Adrenal gland (tissue), 12 donors: Measurements from ENCODE around the gene SERP2. TPM values are rescaled to one million over a fixed set of nuclear protein-coding genes. Genes with fewer than 3 reads are reported as not detected.

Source experiments
- DNase-seq, 7 donors: peaks; one replicate each; pipeline ENCODE4 v3.0.0-alpha.2; 2019 to 2020
- H3K27ac ChIP-seq, 5 donors: fragments of 200-600 bp; sonication (generic) in 4 of 5; 1 replicate in 3 of 5; 2 replicates in 2 of 5; pipeline versions ENCODE4 v1.5.1 to v1.8.0; 2016 to 2020; ENCODE audit warnings: mild to moderate bottlenecking in 1 of 5
- H3K27me3 ChIP-seq: fragments of 200-600 bp; 2 replicates; pipeline ENCODE4 v1.8.0; 2021
- H3K36me3 ChIP-seq, 2 donors: fragments of 200-600 bp; replicated peaks in 1 of 2; 1 replicate in 1 of 2; 2 replicates in 1 of 2; pipeline versions ENCODE4 v1.5.1 to v1.8.0; 2018 to 2022
- H3K4me1 ChIP-seq, 2 donors: fragments of 200-600 bp; replicated peaks in 1 of 2; 1 replicate in 1 of 2; 2 replicates in 1 of 2; pipeline versions ENCODE4 v1.5.1 to v1.8.0; 2018 to 2021
- H3K4me3 ChIP-seq, 4 donors: fragments of 200-600 bp; sonication (generic) in 3 of 4; one replicate each; pipeline ENCODE4 v1.5.1; 2016 to 2018
- H3K9me3 ChIP-seq, 3 donors: fragments of 200-600 bp; sonication (generic) in 1 of 3; replicated peaks in 1 of 3; 1 replicate in 2 of 3; 2 replicates in 1 of 3; pipeline versions ENCODE4 v1.5.1 to v1.8.0; 2016 to 2021
- POLR2A ChIP-seq, 2 donors: fragments of 450-650 bp; IDR thresholded peaks; one replicate each; pipeline ENCODE4 v1.6.1; 2017; ENCODE audit warnings: antibody characterized with exemption in 2 of 2, mild to moderate bottlenecking in 2 of 2, moderate library complexity in 1 of 2
- WGBS, 4 donors: extraction: QIAGEN DNeasy Blood & Tissue Kit in 2 of 4; methylation state at CpG; one replicate each; pipeline versions ENCODE4 v1.1.5 to v1.1.7; 2013 to 2017; 5-methylcytosine and 5-hydroxymethylcytosine counted together
- intact Hi-C, 2 donors: fragments of 100-400 bp; cut with DNase I; formaldehyde crosslinking; loops; one replicate each; pipeline versions ENCODE4 v1.14.1 to v1.15.0; 2022 to 2023
- polyA plus RNA-seq, 3 donors: library from polyadenylated mRNA; stranded (reverse); fragments of 200-250 nt in 2 of 3; fragments of 350-450 nt in 1 of 3; fragmentation: Illumina TruSeq in 1 of 3; extraction: RNeasy Lipid Tissue Mini Kit (QIAGEN cat#74804) in 1 of 3; gene quantifications; one replicate each; pipeline ENCODE4 v1.2.3, GENCODE V29; 2013 to 2014
- total RNA-seq, 9 donors: library from RNA; depleted of rRNA in 4 of 9; stranded (reverse); fragments of >200 nt in 4 of 9; fragments of 120-200 nt in 1 of 9; fragmentation: NEBNext Ultra II Directional in 1 of 9; extraction: Animal tissue kit (Norgen Biotek cat#: 25700) in 1 of 9; gene quantifications; one replicate each; pipeline versions ENCODE4 v1.1.0 to v1.2.4, GENCODE V29; 2013 to 2023
- TF ChIP-seq, protein P1 (sequence below), 6 experiments: fragments of 450-650 bp in 4 of 6; fragments of 200-600 bp in 2 of 6; sonication (generic) in 1 of 6; IDR thresholded peaks; 1 replicate in 5 of 6; 2 replicates in 1 of 6; pipeline versions ENCODE4 v1.5.1 to v1.8.0; 2016 to 2021; ENCODE audit warnings: antibody characterized with exemption in 6 of 6, mild to moderate bottlenecking in 2 of 6, moderate library complexity in 1 of 6
- donor health status: healthy with polysubstance abuse.
- donor health status: Bipolar disorder and iron deficiency.
- donor health status: DM: yes; HTN: yes; CAD: no.
- donor health status: DM: no; HTN: no; CAD: no.
- donor health status: DM: no; HTN: no; CAD: no.
- donor health status: DM: yes; HTN: yes; CAD: no.

SERP2 gene
- total and polyA plus RNA-seq, 12 donors: 2.6 to 11.3 (median 4.5) TPM

DNA sequence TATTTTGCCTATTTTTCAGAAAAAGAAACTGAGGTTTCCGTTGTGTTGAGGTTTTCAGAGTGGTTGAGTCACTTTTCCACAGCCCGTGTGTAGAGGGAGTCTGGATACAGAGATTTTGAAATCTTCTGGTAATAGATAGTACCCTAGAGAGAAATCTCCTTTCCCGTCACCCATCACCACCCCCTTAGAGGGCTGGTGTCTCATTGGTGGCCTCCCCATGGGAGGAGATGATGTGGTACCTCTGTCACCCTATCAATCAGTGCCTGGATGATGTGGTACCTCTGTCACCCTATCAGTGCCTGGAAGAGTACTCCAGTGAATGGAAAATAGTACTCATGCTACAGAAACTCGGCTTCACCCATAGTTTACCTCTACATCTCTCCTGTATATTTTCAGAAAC, 42.2 kb upstream of the SERP2 start:
- DNase-seq: no peak
- Histone ChIP-seq H3K4me3 (no peak overlapping the region), H3K27me3 (no peaks in the 10 kb centered on the region), H3K27ac (peak overlapping the region in 2 of 5 donors; percentile 16 to 44), H3K4me1 (no peaks in the 10 kb centered on the region), H3K36me3 (no peaks in the 10 kb centered on the region), H3K9me3 (no peaks in the 10 kb centered on the region)
- TF ChIP-seq, protein P1, sequence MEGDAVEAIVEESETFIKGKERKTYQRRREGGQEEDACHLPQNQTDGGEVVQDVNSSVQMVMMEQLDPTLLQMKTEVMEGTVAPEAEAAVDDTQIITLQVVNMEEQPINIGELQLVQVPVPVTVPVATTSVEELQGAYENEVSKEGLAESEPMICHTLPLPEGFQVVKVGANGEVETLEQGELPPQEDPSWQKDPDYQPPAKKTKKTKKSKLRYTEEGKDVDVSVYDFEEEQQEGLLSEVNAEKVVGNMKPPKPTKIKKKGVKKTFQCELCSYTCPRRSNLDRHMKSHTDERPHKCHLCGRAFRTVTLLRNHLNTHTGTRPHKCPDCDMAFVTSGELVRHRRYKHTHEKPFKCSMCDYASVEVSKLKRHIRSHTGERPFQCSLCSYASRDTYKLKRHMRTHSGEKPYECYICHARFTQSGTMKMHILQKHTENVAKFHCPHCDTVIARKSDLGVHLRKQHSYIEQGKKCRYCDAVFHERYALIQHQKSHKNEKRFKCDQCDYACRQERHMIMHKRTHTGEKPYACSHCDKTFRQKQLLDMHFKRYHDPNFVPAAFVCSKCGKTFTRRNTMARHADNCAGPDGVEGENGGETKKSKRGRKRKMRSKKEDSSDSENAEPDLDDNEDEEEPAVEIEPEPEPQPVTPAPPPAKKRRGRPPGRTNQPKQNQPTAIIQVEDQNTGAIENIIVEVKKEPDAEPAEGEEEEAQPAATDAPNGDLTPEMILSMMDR (IDR thresholded peaks at IDR 0.05): no peak
- no peak for TF ChIP-seq POLR2A (IDR thresholded peaks at IDR 0.05)
- WGBS, 4 donors: 78 to 84% (median 81%) methylated on average over 4 of the region's 4 CpGs
- intact Hi-C loops: no loop called here

DNA sequence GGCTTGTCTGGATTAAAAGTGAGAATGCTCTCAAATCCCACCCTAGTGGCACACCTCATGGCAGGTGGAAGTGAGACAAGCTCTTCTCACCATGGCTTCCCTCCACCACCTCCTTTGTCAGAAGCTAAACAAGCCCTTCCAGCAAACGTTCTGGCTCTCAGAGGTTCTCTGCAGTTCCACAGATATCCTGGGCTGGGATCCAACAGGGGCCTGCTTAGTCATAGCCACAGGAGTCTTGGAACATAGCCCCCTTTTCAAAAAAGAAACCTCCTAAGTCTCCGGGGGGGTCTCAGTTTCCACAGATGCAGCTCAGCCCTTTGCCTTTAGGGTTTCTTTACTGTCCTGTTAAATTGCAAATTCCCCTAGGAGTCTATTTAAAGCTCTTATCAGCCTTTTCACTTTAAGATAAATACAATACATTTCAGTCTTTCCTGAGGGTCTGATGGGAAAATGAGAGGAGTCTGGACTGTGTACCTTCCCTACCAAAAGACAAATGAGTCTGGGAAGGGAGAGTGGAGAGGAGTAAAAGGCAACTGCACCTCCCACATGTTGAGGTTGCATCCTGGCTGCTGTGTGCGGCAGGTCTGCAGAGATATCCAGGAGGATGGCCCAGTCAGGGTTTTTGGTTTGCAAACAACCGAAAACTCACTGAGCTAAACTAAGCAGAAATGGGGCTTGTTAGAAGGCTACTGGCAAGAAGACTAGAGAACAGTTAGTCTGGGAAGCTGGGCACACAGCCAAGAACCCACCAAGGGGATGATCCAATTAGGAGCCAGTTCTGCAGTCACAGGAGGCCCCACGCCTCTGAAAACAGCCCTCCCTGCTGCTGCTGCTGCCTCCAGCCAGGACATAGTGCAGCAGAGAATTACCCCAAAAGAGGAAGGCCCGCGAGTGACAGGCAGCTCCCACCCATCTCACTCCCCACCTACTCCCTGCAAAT, 41.4 kb upstream of the SERP2 start:
- Histone ChIP-seq H3K9me3 (no peaks in the 10 kb centered on the region), H3K27me3 (no peaks in the 10 kb centered on the region), H3K4me3 (no peak overlapping the region), H3K36me3 (no peaks in the 10 kb centered on the region), H3K4me1 (no peaks in the 10 kb centered on the region), H3K27ac (peak overlapping the region in 2 of 5 donors; percentile 16 to 44)
- intact Hi-C loops: no loop called here
- WGBS, 4 donors: 33 to 52% (median 40%) methylated on average over 7 of the region's 7 CpGs
- DNase-seq: peak in 6 of 7 donors; percentile 31 to 72 (median 38)
- no peak for TF ChIP-seq POLR2A (IDR thresholded peaks at IDR 0.05)
- TF ChIP-seq, protein P1 (IDR thresholded peaks at IDR 0.05): no peak

DNA sequence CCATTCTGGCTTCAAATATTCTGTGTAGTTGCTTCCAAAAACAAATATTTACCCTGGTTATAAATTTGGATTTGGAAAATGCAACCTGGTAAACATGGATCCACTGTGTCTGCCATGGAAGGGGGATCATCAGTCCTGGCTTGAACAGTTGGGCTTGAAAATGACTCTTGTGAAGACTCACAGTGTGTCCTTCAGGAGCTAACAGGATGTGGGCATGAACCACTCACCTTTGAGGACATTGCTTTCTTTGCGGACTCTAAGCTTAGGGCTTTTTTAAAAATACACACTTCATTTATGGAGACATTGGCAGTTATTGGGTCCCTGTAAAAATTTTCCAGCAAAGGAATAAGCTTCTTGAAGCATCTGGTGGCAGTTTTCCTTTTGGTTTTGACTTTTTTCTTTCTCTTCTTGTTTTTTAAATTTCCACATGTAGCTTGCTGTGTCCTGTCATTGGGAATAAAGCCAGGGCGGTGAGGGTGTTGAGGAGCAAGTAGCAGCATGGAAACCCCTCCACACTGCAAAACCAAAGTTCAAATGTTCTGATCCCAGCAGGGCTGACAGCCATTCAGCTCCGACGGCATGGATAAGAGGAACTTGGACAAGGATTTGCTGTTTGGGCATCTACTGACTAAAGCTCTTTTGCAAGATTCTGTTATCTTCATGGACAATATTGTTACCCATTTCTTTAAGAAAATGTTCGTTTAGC, 39.5 kb upstream of the SERP2 start:
- WGBS, 4 donors: 75 to 82% (median 78%) methylated on average over 5 of the region's 5 CpGs
- no peaks in the 10 kb centered on the region for H3K36me3 ChIP-seq
- no peaks in the 10 kb centered on the region for H3K4me1 ChIP-seq
- no peaks in the 10 kb centered on the region for H3K9me3 ChIP-seq
- intact Hi-C loops: no loop called here
- no peak overlapping the region for H3K27ac ChIP-seq
- DNase-seq: no peak
- TF ChIP-seq POLR2A (IDR thresholded peaks at IDR 0.05): no peak
- TF ChIP-seq, protein P1 (IDR thresholded peaks at IDR 0.05): no peak
- H3K27me3 ChIP-seq: no peaks in the 10 kb centered on the region
- H3K4me3 ChIP-seq: no peak overlapping the region

GRCh38 chr13:44334751-44335150, 38.9 kb upstream of the SERP2 start:
- intact Hi-C loops: no loop called here
- no peaks in the 10 kb centered on the region for H3K36me3 ChIP-seq

More at GRCh38 chr13:44334751-44335150, 38.9 kb upstream of the SERP2 start:
- Histone ChIP-seq H3K4me3 (no peak overlapping the region), H3K27me3 (no peaks in the 10 kb centered on the region), H3K27ac (no peak overlapping the region), H3K9me3 (no peaks in the 10 kb centered on the region), H3K4me1 (no peaks in the 10 kb centered on the region)
- WGBS, 4 donors: 85 to 97% (median 90%) methylated on average over 2 of the region's 2 CpGs
- DNase-seq: no peak
- TF ChIP-seq, protein P1 (IDR thresholded peaks at IDR 0.05): no peak
- TF ChIP-seq POLR2A (IDR thresholded peaks at IDR 0.05): no peak
